GM19452 (cell line): Measurements from ENCODE around the gene CLDN6.

ENCODE experiments used
- ATAC-seq: cut with Tn5 transposase; IDR thresholded peaks from one replicate; pipeline ENCODE4 v1.9.1; 2021; ENCODE audit not compliant: unreplicated experiment

CLDN6 gene

DNA sequence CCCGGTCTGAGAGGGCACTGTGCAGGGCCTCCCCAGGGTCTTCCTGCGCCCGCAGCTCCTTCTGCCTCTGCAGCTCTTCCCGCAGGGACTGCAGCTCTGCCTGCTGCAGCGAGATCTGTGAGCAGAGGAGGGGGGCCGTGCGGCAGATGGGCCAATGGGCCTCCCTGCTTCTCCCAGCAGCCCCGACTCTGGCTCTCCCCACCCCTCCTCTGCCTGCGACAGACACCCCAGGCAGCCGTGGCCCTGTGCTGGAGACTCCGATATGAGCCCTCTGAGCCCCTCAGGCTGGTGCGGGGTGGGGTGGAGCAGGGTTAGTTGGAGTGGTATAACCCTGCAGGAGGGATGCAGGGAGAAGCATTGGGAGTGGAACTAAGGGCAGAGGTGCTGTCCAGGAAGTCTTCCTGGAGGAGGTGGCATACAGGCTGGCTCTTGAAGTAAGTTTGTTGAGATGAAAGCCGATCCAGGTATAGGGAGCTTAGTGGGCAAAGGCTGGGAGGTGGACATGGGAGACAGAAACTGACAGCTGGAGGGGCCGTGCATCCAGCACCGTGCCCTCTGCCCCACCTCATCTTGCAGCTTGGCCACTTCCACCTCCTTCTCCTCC, 10.8 kb upstream of the CLDN6 start:
- ATAC-seq = no peak

DNA sequence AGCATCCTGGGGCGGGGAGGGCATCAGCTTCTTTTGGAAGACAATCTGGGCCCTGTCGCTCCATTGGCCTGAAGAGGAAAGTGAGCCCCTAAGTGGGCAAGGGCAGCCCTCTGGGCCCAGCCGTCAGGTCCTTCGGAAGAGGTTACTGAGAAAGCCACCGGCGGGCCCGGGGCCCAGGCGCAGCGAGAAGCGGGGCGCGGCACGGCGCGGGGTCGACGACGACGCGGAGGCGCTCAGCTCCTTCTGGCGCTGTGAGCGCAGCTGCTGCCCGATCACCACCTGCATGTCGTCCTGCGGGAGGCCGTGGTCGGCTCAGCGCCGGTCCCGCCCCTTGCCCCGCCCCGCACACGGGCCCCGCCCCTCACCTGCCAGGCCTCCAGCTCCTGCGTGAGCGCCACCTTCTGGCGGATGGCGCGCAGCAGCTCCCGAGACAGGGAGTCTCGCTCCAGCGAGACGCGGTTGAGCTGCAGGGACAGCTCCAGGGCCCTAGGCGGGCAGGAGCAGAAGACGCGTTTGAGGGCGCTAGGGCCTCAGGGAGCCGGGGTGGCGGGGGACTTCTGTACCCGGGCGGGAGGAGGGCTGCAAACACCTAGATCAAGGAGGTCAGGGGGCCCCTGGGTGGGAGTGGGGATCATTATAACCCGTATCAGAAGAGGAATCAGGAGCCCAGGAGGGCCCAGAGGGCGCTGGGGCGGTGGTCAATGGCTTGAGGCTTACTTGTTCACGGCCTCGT, 10.2 kb upstream of the CLDN6 start:
- peak; percentile 39 for ATAC-seq

DNA sequence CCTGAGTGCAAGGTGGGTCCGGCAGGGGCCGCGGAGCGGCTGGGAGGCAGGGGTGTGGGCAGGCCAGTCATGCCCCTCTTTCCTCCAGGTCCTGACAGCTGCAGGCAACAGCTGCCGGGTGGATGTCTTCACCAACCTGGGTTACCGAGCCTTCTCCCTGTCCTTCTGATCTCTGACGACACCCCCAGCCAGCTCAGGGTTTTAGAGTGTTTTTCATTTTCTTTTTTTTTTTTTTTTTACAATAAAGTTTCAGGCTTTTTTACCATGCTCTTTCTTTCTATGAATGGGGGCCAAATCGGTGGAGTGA, 9.5 kb upstream of the CLDN6 start:
- ATAC-seq = no peak

DNA sequence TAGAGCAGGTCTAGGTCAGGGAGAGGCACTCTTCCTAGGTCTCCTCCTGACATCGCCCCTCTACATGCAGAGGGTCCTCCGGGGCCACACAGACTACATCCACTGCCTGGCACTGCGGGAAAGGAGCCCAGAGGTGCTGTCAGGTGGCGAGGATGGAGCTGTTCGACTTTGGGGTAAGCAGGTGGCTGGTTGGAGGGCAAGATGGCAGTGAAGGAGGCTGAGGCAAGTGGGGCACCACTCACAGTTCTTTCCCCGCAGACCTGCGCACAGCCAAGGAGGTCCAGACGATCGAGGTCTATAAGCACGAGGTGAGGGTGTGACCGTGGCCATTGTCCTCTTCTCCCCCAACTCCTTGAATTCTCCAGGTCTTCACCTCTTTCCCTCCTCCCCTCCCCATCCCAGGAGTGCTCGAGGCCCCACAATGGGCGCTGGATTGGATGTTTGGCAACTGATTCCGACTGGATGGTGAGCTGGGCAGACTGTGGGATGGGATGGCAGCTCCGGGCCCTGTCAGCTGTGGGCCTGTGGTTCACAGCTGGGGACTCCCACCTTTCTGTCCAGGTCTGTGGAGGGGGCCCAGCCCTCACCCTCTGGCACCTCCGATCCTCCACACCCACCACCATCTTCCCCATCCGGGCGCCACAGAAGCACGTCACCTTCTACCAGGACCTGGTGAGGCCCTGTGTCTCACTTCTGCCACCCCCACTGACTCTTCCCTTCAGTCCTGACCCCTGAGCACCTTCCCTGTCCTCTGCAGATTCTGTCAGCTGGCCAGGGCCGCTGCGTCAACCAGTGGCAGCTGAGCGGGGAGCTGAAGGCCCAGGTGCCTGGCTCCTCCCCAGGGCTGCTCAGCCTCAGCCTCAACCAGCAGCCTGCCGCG, 8.9 kb upstream of the CLDN6 start:
- ATAC-seq = no peak

DNA sequence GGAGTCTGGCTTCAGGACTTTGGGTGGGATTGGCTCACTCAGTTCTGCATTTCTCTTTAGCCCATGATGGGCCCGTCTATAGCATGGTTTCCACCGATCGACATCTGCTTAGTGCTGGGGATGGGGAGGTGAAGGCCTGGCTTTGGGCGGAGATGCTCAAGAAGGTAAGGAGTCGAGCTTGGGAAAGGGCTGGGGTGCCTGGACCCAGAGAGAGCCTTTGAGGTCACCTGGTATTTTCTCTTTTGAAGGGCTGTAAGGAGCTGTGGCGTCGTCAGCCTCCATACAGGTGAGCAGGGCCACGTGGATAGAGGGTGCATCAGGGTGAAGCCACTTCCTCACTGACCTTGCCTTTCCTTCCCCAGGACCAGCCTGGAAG, 8.0 kb upstream of the CLDN6 start:
- no peak for ATAC-seq

DNA sequence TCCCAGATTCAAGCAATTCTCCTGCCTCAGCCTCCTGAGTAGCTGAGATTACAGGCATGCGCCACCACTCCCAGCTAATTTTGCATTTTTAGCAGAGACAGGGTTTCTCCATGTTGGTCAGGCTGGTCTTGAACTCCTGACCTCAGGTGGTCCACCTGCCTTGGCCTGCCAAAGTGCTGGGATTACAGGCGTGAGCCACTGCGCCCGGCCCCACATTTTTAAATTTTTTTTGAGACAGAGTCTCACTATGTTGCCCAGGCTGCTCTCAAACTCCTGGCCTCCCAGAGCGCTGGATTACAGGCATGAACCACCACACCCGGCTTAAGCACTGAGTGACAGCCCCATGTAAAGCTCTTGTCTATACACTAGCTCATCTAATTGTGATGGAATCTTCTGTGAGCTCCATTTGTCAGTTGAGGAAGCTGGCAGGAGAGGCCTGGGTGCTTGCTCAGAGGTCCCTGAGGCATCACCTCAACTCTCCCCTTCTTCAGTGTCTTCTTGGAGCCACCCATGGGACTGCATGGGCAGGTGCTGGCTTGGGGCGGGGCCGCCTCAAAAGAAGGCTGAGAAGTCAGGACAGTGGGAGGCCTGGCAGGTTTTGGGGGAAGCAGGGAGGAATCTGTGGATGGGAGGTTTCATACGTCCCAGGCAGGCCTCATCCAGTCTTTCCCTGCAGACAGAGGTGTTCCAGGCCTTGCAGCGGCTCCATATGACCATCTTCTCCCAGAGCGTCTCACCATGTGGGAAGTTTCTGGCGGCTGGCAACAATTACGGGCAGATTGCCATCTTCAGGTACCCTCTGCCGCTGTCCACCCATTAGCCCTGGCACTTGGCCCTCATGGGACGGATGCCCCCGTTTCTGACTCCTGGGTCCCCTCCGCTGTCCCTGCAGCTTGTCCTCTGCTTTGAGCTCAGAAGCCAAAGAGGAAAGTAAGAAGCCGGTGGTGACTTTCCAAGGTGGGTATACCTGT, 7.3 kb upstream of the CLDN6 start:
- no peak for ATAC-seq

DNA sequence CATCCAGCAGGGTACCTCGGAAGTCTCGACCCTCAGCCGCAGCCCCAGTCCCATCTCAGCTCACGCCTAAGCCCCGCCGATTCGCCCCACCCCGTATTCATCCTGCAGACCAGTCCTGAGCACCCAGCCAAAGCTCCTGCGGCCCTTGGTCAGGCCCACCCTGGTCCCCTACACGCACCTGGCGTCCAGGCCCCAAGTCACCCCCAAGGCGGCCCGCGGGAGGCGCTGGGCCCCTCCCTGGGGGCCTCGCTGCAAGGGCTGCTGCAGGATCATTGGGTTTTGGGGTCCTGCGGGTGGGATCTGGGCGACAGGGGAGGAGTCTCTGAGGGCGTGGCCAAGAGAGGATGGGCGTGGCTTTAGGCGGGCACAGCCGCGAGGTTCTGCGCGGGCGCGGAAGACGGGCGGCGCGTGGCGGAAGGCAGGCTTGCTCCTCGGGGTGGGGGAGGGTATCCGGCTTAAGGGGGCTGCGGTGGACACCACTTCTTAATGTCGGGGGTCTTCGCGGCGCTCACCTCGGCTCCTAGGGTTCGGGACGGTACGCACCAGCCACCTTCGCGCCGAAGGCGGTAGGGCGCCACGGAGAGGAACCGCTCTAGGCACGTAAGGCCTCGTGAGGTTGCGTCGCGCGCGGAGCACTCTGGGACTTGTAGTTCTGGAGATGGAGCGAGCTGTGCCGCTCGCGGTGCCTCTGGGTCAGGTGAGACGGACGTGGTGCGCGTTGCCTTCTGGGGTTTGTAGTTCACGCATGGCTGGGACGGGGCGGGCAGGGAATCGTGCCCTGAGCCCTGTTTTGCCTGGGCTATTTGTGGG, 5.9 kb upstream of the CLDN6 start, which contains the start of the genes HCFC1R1 and THOC6:
Gene HCFC1R1, minus strand, starts transcription at position 274 of the 810 bp plus-strand sequence. Its CDS starts 1 bp downstream, at position 273.
Gene THOC6, plus strand, starts transcription at position 367 of the 810 bp plus-strand sequence. Its CDS starts 292 bp downstream, at position 659.
- ATAC-seq = peak; percentile 70

DNA sequence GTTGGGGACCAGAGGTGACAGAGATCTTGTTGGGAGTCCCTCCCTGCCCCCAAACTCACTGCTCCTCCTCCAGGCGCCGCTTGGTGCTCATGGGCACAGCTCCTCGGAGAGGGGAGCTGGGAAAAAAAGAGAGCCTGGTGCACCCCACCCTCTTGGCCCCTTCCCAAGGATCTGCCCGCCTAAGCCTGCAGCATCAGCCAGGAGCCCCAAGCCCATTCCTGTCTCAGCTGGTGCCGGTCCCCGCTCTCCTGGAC, 5.4 kb upstream of the CLDN6 start:
- no peak for ATAC-seq

DNA sequence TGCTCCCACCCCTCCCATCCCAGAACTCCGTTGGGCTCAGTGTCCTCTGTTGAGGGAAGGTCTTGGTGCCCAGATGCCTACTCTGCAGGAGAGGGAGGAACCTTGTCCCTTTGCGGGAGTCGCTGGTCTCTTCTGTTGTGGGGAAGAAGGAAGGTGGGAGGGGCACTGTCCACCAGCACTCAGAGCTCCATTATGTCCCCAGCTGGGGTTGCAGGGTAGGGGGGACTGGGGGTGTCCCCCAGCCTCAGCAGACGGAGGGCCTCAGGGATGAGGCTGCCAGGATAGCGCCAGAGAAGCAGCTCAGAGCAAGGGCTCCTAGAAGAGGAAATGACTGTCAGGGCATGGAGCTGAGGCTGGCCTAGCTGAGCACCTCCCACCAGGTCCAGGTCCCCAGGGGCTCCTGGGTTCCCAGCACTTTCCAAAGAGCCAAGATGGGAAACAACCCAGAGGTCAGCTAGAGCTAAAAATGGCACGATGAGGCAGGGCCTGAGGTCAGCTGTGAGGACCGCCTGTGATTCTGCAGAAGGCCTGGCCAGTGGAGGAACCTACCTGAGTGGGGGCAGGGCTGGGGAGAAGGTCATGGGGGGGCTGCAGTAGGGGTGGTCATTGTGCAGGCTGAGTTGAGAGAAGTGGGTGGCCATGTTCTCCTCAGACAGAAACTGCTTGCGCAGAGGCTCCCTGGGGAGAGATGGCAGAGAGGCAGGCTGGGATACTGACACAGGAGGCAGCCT, 4.9 kb upstream of the CLDN6 start:
- no peak for ATAC-seq

DNA sequence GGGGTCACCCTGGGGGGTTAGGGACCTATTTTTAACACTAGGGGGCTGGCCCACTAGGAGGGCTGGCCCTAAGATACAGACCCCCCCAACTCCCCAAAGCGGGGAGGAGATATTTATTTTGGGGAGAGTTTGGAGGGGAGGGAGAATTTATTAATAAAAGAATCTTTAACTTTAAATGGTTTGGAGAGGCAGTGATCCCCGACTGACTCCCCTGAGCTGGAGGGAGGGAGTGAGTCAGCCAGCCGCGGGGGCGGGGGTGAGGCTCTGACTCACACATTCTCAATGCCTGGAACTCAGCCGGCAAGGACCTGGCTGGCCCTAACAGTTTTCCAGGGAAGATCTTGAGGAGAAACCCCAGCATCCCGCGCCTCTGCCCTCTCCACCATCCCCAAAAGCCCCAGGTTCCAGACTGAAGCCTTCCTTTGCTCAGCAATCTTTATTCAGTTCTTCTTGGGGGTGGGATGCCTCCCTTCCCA, 4.3 kb upstream of the CLDN6 start:
- no peak for ATAC-seq

DNA sequence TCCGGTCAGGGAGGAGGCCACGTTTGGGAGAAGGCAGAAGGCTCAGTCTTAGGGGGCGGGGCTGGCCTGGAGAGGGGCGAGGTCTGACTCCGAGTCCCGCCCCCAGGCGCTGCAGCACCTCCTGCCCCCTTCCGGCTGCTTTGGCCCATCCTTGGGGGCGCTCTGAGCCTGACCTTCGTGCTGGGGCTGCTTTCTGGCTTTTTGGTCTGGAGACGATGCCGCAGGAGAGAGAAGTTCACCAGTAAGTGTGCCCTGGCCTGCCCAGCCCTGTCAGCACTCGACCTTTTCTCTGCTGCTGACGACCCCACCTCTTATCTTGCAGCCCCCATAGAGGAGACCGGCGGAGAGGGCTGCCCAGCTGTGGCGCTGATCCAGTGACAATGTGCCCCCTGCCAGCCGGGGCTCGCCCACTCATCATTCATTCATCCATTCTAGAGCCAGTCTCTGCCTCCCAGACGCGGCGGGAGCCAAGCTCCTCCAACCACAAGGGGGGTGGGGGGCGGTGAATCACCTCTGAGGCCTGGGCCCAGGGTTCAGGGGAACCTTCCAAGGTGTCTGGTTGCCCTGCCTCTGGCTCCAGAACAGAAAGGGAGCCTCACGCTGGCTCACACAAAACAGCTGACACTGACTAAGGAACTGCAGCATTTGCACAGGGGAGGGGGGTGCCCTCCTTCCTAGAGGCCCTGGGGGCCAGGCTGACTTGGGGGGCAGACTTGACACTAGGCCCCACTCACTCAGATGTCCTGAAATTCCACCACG, 3.6 kb upstream of the CLDN6 start:
- no peak for ATAC-seq

DNA sequence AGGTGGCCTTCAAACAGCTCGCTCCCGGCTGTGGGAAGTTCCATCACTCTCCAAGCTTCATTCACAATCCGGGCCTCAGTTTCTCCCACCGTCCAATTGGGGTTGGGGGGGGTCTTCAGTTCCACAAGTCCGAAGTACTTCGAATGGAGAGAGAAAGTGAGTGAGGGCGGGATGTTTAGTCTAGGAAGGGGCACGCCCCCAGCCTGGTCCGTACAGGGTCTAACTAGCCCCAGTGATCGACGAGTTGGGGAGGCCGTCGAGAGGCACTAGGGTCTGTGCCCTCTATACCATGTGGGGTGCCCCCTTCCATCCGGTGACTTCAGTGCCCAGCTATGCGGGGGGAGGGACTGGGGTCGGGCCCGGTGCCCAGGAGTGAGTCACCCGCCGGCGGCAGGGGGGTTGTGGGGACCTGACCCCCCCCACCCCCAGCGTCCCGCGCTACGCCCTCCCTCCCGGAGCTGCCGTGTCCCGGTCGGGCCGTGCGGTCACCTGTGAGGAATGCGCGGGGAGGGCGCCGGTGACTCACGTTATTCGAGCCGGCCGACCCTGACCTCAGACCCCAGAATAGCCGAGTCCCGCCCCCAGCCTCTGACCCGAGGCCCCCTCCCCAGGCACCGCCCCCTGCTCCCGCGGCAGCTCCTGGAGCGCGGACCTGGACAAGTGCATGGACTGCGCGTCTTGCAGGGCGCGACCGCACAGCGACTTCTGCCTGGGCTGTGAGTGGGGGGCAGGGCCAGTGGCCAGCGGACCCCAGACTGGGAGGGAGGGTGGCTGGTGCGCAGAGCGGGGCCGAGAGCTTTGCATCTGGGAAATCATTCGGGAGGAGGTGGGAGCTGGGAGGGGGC, 2.8 kb upstream of the CLDN6 start:
- no peak for ATAC-seq

DNA sequence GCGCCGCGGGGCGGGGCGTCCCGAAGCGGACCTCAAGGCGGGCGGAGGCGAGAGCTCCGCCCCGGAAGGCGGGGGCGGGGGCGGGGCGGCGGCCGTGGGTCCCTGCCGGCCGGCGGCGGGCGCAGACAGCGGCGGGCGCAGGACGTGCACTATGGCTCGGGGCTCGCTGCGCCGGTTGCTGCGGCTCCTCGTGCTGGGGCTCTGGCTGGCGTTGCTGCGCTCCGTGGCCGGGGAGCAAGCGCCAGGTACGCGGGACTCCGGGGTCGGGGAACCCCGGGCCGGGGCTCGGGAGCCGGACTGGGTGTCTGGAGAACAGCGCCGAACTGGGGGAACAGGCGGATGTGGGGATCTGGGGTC, 2.2 kb upstream of the CLDN6 start, which contains the start of gene TNFRSF12A:
Gene TNFRSF12A, plus strand, starts transcription at position 122 of the 357 bp plus-strand sequence. Its CDS starts 30 bp downstream, at position 152.
- no peak for ATAC-seq

DNA sequence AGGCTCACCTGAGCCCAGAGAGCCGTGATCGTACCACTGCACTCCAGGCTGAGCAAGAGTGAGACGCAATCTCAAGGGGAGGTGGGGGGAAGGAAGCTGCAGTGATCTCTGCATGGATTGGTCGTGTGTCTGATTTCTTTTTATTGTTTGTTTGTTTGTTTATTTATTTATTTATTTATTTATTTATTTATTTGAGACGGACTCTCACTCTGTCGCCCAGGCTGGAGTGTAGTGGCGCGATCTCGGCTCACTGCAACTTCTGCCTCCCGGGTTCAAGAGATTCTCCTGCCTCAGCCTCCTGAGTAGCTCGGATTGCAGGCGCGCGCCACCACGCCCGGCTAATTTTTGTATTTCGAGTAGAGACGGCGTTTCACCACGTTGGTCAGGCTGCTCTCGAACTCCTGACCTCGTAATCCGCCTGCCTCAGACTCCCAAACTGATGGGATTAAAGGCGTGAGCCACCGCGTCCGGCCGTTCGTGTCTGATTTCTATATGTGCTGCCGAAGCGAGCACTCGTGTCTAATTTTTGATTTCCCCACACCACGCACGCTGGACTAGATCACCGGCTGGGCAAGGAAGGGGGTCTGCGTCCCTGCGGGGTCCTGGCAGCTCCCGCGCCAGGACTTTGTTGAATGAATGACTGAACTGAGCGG, 1.7 kb upstream of the CLDN6 start:
- ATAC-seq = no peak

DNA sequence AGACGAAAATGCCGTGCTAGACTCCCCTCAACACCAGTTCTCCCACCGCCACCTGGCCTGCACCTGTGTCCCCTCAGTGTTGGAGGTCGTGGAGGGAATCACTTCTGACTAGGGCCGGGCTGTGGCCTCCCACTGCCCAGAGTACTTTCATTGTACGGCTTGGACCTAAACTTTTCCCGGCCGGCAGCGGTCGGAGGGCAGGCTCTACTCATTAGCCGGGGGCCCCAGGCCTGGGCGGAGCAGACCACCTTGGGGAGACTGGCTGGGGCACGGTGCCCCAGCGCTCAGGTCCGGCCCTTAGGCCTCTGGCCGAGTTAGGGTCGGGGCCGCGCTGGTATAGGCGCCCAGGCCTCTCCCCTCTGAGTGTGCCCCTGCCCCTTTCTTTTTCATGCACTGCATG, 639 bp downstream of the CLDN6 start:
- no peak for ATAC-seq

DNA sequence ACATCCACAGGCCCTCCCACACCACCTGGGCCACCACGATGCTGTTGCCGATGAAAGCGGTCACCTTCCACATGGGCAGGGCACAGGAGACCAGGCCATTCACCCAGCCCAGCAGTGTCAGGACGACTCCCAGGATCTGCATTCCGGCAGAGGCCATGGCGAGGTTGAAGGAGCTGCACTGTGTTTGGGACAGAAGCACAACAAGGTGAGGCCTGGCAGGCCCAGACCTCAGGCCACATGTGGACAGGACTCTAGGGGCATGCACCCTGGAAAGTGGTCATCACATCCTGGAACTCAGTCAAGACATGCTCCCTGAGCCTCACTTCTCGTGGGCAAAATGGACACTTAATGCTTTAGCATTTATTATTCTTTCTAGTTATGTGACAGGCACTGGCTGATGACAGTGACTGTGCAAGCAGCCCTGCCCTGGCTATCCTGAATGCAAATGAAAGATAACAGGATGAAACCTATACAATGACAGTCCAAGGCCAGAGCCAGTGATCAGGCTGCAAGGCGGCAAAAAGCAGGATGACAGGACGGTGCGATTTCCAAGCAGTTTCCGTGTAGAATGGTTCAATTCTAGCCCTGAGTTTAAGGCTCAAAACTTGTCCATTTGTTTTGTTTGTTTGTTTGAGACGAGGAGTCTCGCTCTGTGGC, 2.0 kb downstream of the CLDN6 start:
- no peak for ATAC-seq

DNA sequence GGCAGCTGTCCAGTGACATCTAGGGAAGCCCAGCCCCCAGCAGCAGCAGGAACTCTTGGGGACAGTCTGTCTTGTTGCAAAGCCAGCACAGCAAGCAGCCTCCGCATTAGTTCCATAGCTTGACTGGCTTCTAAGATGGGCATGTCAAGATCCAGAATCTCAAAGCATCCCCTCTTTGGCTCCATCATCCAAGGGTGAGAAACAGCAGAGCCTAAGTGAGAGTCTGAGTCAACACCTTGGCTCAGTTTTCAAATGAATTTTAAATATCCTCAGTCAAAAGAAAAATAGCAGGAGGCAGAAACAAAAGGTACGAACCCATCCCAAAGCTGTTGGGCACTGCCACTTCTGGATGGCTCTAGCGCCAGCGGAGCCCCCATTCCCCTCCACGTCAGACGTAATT, 3.0 kb downstream of the CLDN6 start:
- no peak for ATAC-seq
